Activated T-helper 1 cell treated with anti-CD3 and anti-CD28 coated beads, Interleukin-2, amount 50 U/mL, for 16 hours (primary cell): ENCODE measurements around the gene TMPRSS6.

Experiments
- DNase-seq, 2 donors: peaks; one replicate each; pipeline ENCODE4 v3.0.0-alpha.2; 2020; ENCODE audit warnings: low read depth in 1 of 2, low spot score in 1 of 2

Gene TMPRSS6

GRCh38 chr22:37054056-37054395 is 55.5 kb downstream of the TMPRSS6 start:
- DNase-seq: no peak

GRCh38 chr22:37053310-37054055 is 56.0 kb downstream of the TMPRSS6 start:
- DNase-seq: no peak

- no peak for DNase-seq
Measured at GRCh38 chr22:37052386-37053309, 56.9 kb downstream of the TMPRSS6 start.

GRCh38 chr22:37051391-37052385 is 57.8 kb downstream of the TMPRSS6 start, which contains the start of gene KCTD17:
Gene KCTD17 (plus strand): TSS chr22:37051742. CDS start chr22:37051761, 19 bp downstream.
- peak; percentile 48 to 70 for DNase-seq

GRCh38 chr22:37050913-37051312 is 58.6 kb downstream of the TMPRSS6 start:
- DNase-seq: no peak

- DNase-seq: no peak
Measured at GRCh38 chr22:37049224-37049623, 60.3 kb downstream of the TMPRSS6 start.

- no peak for DNase-seq
Measured at GRCh38 chr22:37048133-37048532, 61.4 kb downstream of the TMPRSS6 start.

GRCh38 chr22:37047006-37047405 is 62.5 kb downstream of the TMPRSS6 start:
- no peak for DNase-seq

- no peak for DNase-seq
Measured at GRCh38 chr22:37046589-37046988, 62.9 kb downstream of the TMPRSS6 start.

GRCh38 chr22:37045958-37046357 is 63.6 kb downstream of the TMPRSS6 start:
- DNase-seq: no peak

GRCh38 chr22:37044634-37045625 is 64.6 kb downstream of the TMPRSS6 start:
- DNase-seq: no peak

- peak in 1 of 2 donors; percentile 24 for DNase-seq
Measured at GRCh38 chr22:37043828-37044538, 65.5 kb downstream of the TMPRSS6 start.

GRCh38 chr22:37043209-37043827 is 66.2 kb downstream of the TMPRSS6 start:
- no peak for DNase-seq

GRCh38 chr22:37039466-37039865 is 70.0 kb downstream of the TMPRSS6 start:
- no peak for DNase-seq

- DNase-seq: no peak
Measured at GRCh38 chr22:37037669-37038068, 71.8 kb downstream of the TMPRSS6 start.

- no peak for DNase-seq
Measured at GRCh38 chr22:37036655-37037377, 72.7 kb downstream of the TMPRSS6 start.

GRCh38 chr22:37033605-37034430 is 75.7 kb downstream of the TMPRSS6 start:
- DNase-seq: no peak
